Smooth muscle cell (in vitro differentiated cells): ENCODE measurements around the gene ELMO1. TPM values are rescaled to one million over a fixed set of nuclear protein-coding genes. Genes with fewer than 3 reads are reported as not detected.

Experiments used
- DNase-seq: peaks from one replicate; lab custom pipeline; 2025; ENCODE audit not compliant: unreplicated experiment; lab: John Stamatoyannopoulos, UW
- H2AFZ ChIP-seq: fragments of 200-600 bp; sonication (generic); 2 replicates; pipeline ENCODE4 v1.6.0; 2016; ENCODE audit warnings: antibody characterized with exemption, low read depth, mild to moderate bottlenecking
- H3F3A ChIP-seq: fragments of 200-600 bp; sonication (generic); 2 replicates; pipeline ENCODE4 v1.6.0; 2017; ENCODE audit warnings: antibody characterized with exemption, low read depth
- H3K27ac ChIP-seq: fragments of 200-600 bp; sonication (generic); 2 replicates; pipeline ENCODE4 v1.5.1; 2016; ENCODE audit warnings: low read depth, mild to moderate bottlenecking
- H3K27me3 ChIP-seq: fragments of 200-600 bp; sonication (generic); 2 replicates; pipeline ENCODE4 v1.6.1; 2016; ENCODE audit warnings: low read depth, mild to moderate bottlenecking
- H3K36me3 ChIP-seq: fragments of 200-600 bp; sonication (generic); 2 replicates; pipeline ENCODE4 v1.5.1; 2016; ENCODE audit warnings: low read depth
- H3K4me1 ChIP-seq: fragments of 200-600 bp; sonication (generic); 2 replicates; pipeline ENCODE4 v1.5.1; 2016; ENCODE audit warnings: low read depth
- H3K4me2 ChIP-seq: fragments of 200-600 bp; sonication (generic); 2 replicates; pipeline ENCODE4 v1.6.0; 2016; ENCODE audit warnings: mild to moderate bottlenecking
- H3K4me3 ChIP-seq: fragments of 200-600 bp; sonication (generic); 2 replicates; pipeline ENCODE4 v1.5.1; 2016; ENCODE audit warnings: mild to moderate bottlenecking
- H3K79me2 ChIP-seq: fragments of 200-600 bp; sonication (generic); 2 replicates; pipeline ENCODE4 v1.6.0; 2016; ENCODE audit warnings: low read depth, mild to moderate bottlenecking
- H3K9ac ChIP-seq: fragments of 200-600 bp; sonication (generic); 2 replicates; pipeline ENCODE4 v1.6.0; 2016; ENCODE audit warnings: low read depth
- H3K9me3 ChIP-seq: fragments of 200-600 bp; sonication (generic); replicated peaks from 2 replicates; pipeline ENCODE4 v1.5.1; 2016; ENCODE audit warnings: low read depth
- H4K20me1 ChIP-seq: fragments of 200-600 bp; sonication (generic); 2 replicates; pipeline ENCODE4 v1.6.0; 2016; ENCODE audit warnings: low read depth
- WGBS: methylation state at CpG from one replicate; pipeline ENCODE4 v1.1.7; 2016; ENCODE audit warnings: low lambda C conversion rate; 5-methylcytosine and 5-hydroxymethylcytosine counted together
- polyA plus RNA-seq: library from polyadenylated mRNA; unstranded; fragments of >200 nt; fragmentation: Nextera tagmentation; extraction: Ambion mirVana; gene quantifications from 2 replicates; pipeline ENCODE4 v1.2.1, GENCODE V29; 2016
- total RNA-seq: library from RNA; depleted of rRNA; stranded (reverse); fragments of >200 nt; gene quantifications from 2 replicates; pipeline ENCODE4 v1.2.3, GENCODE V29; 2014
- TF ChIP-seq, protein P1 (sequence below): fragments of 200-600 bp; sonication (generic); IDR thresholded peaks from 2 replicates; pipeline ENCODE4 v1.5.1; 2017; ENCODE audit warnings: borderline replicate concordance, mild to moderate bottlenecking, antibody characterized with exemption; ENCODE audit not compliant: insufficient read depth, poor library complexity, severe bottlenecking

Gene ELMO1
- total and polyA plus RNA-seq, 2 experiments from 2014 or later, result 8.2 to 36.0 TPM

DNA sequence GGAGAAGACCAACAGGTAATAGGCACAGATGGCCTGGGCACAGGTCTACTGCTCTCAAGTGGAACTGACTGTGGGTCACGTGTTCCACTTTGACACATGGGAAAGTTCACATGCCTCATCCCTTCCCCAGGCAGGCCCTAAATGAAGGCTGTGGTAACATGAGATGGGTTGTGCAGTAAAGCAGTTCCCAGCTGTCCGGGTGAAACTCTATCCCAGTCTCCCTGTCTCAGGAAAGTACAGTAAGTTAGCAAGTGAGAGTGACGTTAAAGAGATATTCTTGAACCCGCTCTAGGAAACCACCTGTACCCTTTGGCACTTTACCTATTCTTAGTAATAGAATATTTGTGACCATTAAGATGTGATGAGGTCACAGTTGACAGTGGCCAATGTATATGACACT, 380.6 kb downstream of the ELMO1 start:
- Histone ChIP-seq H3K4me1 (no peaks in the 10 kb centered on the region), H2AFZ (no peak overlapping the region), H3K36me3 (no peaks in the 10 kb centered on the region), H3K9me3 (no peaks in the 10 kb centered on the region), H3K4me3 (no peak overlapping the region), H4K20me1 (no peaks in the 10 kb centered on the region), H3K27me3 (no peaks in the 10 kb centered on the region), H3K27ac (no peak overlapping the region), H3K4me2 (no peak overlapping the region), H3K9ac (no peak overlapping the region), H3F3A (no peaks in the 10 kb centered on the region), H3K79me2 (no peaks in the 10 kb centered on the region)
- TF ChIP-seq, protein P1, sequence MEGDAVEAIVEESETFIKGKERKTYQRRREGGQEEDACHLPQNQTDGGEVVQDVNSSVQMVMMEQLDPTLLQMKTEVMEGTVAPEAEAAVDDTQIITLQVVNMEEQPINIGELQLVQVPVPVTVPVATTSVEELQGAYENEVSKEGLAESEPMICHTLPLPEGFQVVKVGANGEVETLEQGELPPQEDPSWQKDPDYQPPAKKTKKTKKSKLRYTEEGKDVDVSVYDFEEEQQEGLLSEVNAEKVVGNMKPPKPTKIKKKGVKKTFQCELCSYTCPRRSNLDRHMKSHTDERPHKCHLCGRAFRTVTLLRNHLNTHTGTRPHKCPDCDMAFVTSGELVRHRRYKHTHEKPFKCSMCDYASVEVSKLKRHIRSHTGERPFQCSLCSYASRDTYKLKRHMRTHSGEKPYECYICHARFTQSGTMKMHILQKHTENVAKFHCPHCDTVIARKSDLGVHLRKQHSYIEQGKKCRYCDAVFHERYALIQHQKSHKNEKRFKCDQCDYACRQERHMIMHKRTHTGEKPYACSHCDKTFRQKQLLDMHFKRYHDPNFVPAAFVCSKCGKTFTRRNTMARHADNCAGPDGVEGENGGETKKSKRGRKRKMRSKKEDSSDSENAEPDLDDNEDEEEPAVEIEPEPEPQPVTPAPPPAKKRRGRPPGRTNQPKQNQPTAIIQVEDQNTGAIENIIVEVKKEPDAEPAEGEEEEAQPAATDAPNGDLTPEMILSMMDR, result no peak
- WGBS, result 85% methylated on average over 4 of the region's 4 CpGs
- no peak for DNase-seq

DNA sequence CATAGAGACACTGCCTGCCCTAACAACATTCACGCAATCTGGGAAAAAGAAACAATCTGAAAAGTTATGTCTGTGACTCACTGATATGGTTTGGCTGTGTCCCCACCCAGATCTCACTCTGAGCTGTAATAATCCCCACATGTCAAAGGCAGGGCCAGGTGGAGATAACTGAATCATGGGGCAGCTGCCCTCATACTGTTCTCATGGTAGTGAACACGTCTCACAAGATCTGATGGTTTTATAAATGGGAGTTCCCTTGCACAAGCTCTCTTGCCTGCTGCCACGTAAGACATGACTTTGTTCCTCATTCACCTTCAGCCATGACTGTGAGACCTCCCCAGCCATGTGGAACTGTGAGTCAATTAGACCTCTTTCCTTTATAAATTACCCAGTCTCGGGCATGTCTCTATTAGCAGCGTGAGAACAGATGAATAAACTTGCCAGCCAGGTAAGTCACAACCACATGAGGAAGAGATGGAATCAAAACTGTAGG, 382.8 kb downstream of the ELMO1 start:
- no peak for DNase-seq
- Histone ChIP-seq H3K4me2 (no peak overlapping the region), H3K9me3 (no peaks in the 10 kb centered on the region), H3K27me3 (no peaks in the 10 kb centered on the region), H3K79me2 (no peaks in the 10 kb centered on the region), H2AFZ (no peak overlapping the region), H3K27ac (no peak overlapping the region), H3K36me3 (no peaks in the 10 kb centered on the region), H4K20me1 (no peaks in the 10 kb centered on the region), H3K9ac (no peak overlapping the region), H3K4me3 (no peak overlapping the region), H3K4me1 (no peaks in the 10 kb centered on the region), H3F3A (no peaks in the 10 kb centered on the region)
- TF ChIP-seq, protein P1, result no peak
- 70% methylated on average over 5 of the region's 5 CpGs for WGBS

DNA sequence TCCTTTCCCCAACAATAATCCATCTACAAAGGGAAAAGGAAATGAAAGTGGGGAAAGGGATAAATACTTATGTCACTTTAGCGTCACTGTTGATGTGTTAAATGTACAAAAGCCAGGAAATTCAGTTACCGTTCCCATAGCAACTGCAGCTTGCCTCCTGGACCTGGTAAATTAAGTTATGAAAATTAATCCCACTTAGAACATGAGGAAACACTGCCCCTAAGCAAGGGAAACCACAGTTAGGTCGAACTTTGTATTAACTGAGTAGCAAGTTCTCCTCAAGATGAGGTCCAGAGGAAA, 386.2 kb downstream of the ELMO1 start:
- Histone ChIP-seq H3K27me3 (no peaks in the 10 kb centered on the region), H3K36me3 (no peaks in the 10 kb centered on the region), H3K4me2 (no peak overlapping the region), H3K27ac (no peak overlapping the region), H3F3A (no peaks in the 10 kb centered on the region), H3K4me1 (no peaks in the 10 kb centered on the region), H3K4me3 (no peak overlapping the region), H3K9me3 (no peaks in the 10 kb centered on the region), H4K20me1 (no peaks in the 10 kb centered on the region), H3K79me2 (no peaks in the 10 kb centered on the region), H2AFZ (no peak overlapping the region), H3K9ac (no peak overlapping the region)
- no peak for DNase-seq
- 98% methylated on average over 3 of the region's 3 CpGs for WGBS
- TF ChIP-seq, protein P1, result no peak

DNA sequence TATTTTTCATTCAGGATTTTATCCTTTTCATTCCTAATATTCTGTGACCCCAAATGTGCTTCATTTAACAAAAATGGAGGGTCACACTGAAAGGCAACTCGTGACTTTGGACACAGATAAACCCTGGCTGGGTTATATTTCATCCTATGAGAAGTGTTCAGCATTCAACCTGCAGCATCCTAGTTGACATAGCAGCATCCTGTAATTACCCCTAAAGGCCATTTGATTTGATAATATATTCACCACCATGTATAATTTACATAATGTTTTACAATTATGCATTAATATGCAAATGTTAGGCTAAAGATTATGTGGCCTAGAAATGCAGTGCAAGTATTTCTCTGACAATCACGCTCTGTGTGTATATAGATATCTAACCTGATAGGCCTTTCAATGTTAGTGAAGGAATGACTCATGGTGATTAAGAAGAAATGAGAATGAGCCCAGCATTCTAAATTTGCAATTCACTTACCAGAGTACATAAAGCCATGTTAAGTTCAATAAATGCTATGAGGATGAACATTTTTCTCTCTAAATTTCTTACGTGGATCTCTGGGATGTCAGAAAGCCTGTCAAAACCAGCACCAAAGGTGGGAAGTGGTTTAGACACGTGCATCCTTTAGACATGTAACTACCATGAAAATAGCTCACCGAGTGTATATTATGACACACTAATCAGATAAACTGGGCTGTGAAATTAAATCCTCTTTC, 386.7 kb downstream of the ELMO1 start:
- Histone ChIP-seq H3K36me3 (no peaks in the 10 kb centered on the region), H3K9me3 (no peaks in the 10 kb centered on the region), H4K20me1 (no peaks in the 10 kb centered on the region), H3K4me3 (no peak overlapping the region), H3K4me2 (no peak overlapping the region), H3K27me3 (no peaks in the 10 kb centered on the region), H3F3A (no peaks in the 10 kb centered on the region), H3K27ac (no peak overlapping the region), H3K4me1 (no peaks in the 10 kb centered on the region), H2AFZ (no peak overlapping the region), H3K9ac (no peak overlapping the region), H3K79me2 (no peaks in the 10 kb centered on the region)
- WGBS, result 93% methylated on average over 5 of the region's 5 CpGs
- DNase-seq, result no peak
- TF ChIP-seq, protein P1, result no peak
